ENCODE results near the gene CRTC2. TPM values are rescaled to one million over a fixed set of nuclear protein-coding genes. Genes with fewer than 3 reads are reported as not detected.

The CRTC2 gene
- total RNA-seq, 4 donors from 2014 or later = 17.7 to 95.5 (median 18.0) TPM

DNA sequence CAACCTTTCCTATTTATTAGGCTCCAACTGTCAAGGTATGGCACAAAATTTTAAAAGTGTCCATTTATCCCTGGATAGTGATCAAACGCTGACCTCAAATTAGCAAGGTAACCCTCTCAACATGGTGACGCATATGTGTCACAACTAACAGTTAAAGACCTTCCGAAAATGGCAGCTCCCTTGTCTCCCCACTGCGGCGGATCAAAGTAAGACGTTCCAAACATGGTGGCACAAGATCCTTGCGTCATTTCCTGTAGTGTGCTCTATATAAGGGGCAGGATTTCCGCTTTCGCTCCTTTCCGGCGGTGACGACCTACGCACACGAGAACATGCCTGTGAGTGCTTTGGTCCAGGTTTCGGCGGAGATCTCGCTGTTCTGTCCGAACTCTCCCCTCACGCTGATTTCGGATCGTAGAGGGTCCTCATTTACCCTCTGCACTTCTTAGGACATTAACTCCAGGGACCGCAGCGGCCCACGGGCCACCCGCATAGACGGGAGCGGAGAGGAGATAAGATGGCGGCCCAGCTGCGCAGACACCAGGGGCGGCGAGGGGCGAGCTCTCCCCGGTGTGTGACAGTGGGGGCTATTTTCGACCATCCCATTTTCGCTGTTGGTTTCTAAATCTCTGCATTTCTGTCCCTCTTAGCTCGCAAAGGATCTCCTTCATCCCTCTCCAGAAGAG is 32.2 kb upstream of the CRTC2 start, which contains the start of gene RPS27:
Gene RPS27, plus strand, starts transcription at position 295 of the 683 bp plus-strand sequence. Its CDS starts 35 bp downstream, at position 330.
- TF ChIP-seq, protein P1, sequence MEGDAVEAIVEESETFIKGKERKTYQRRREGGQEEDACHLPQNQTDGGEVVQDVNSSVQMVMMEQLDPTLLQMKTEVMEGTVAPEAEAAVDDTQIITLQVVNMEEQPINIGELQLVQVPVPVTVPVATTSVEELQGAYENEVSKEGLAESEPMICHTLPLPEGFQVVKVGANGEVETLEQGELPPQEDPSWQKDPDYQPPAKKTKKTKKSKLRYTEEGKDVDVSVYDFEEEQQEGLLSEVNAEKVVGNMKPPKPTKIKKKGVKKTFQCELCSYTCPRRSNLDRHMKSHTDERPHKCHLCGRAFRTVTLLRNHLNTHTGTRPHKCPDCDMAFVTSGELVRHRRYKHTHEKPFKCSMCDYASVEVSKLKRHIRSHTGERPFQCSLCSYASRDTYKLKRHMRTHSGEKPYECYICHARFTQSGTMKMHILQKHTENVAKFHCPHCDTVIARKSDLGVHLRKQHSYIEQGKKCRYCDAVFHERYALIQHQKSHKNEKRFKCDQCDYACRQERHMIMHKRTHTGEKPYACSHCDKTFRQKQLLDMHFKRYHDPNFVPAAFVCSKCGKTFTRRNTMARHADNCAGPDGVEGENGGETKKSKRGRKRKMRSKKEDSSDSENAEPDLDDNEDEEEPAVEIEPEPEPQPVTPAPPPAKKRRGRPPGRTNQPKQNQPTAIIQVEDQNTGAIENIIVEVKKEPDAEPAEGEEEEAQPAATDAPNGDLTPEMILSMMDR (IDR thresholded peaks at IDR 0.05; ENCODE audit: low read depth) = no peak

- TF ChIP-seq, protein P1 (IDR thresholded peaks at IDR 0.05; ENCODE audit: low read depth) = no peak
Measured at GRCh38 chr1:153987621-153988020, 29.2 kb upstream of the CRTC2 start.

GRCh38 chr1:153985941-153986761 is 27.7 kb upstream of the CRTC2 start, which contains the start of gene RAB13:
Gene RAB13 (minus strand): TSS chr1:153986339. CDS start chr1:153986236, 103 bp downstream.
- TF ChIP-seq, protein P1 (IDR thresholded peaks at IDR 0.05; ENCODE audit: low read depth) = no peak

GRCh38 chr1:153985341-153985912 is 27.0 kb upstream of the CRTC2 start:
- TF ChIP-seq, protein P1 (IDR thresholded peaks at IDR 0.05; ENCODE audit: low read depth) = no peak

DNA sequence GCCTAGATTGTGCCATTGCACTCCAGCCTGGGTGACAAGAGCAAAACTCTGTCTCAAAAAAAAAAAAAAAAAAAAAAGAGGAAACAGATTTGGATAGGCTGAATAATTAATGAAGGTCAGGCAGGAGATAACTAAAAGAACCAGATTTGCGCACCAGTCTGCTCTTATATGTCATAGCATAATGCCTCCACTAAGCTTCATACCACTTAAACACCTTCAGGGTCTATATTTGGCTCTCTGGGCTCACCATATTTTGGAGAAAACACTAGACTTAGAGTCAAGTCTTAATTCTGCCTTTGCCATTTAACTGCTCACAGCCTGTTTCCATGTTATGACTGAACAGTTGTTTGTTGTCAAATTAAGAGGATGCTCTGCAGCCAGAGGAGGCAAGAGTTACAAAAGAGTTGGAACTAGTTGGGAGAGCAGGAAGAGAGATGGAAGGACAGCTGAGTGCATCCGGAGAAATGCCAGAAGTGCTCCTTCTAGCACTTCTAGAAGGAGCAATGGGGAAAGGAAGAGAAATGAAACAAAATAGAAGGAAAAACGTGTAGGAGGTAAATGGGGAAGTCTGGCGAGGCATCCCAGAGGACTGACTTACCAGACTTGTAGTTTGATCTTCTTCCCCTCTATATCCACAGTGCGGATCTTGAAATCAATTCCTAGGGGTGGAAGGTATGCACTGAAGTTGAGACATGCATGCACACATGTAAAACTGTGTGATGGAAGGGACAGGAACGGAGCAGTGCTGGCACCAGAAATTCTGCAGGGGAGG is 25.9 kb upstream of the CRTC2 start:
- TF ChIP-seq, protein P1 (IDR thresholded peaks at IDR 0.05; ENCODE audit: low read depth) = no peak

- TF ChIP-seq, protein P1 (IDR thresholded peaks at IDR 0.05; ENCODE audit: low read depth) = no peak
Measured at GRCh38 chr1:153978274-153978909, 20.0 kb upstream of the CRTC2 start.

Data from subcutaneous adipose tissue (tissue), 4 donors.